HepG2 (cell line): ENCODE results near the gene SLC35G2. TPM values are rescaled to one million over a fixed set of nuclear protein-coding genes. Genes with fewer than 3 reads are reported as not detected.

Source experiments
- ATAC-seq: fragments of 200-7000 bp; cut with Tn5 transposase; 3 replicates; pipeline ENCODE4 v1.9.1; 2020; ENCODE audit warnings: mild to moderate bottlenecking, moderate library complexity
- BruUV-seq: library from RNA; stranded (reverse); fragments of 400-500 nt; replicated peaks from 2 replicates; lab custom pipeline; 2021; lab: Mats Ljungman, UMichigan
- CTCF ChIA-PET: fragments of 300-600 bp; formaldehyde crosslinking; extraction: SDS; loops from one replicate; lab custom pipeline; 2021; ENCODE audit warnings: low total read pairs, inconsistent platforms, low intra/inter-chr PET ratio; lab: Yijun Ruan, JAX
- POLR2A ChIA-PET: fragments of 350-600 bp; sonication (Branson Sonifier 250); formaldehyde crosslinking; loops from one replicate; lab custom pipeline; 2020; ENCODE audit warnings: antibody characterized with exemption, inconsistent platforms; lab: Yijun Ruan, JAX
- DNase-seq: peaks from one replicate; pipeline ENCODE4 v3.0.0-alpha.2; 2015; ENCODE audit warnings: low spot score
- FAIRE-seq: peaks from 3 replicates; lab custom pipeline; 2011; peaks lifted over from hg19 to GRCh38; lab: Jason Lieb, UNC
- H2AFZ ChIP-seq: one replicate; pipeline ENCODE4 v1.6.1; 2011; ENCODE audit warnings: low read length, inconsistent platforms
- H3K27ac ChIP-seq: fragments of 300-600 bp; 3 replicates; pipeline ENCODE4 v1.8.0; 2011; ENCODE audit warnings: mixed run types, mild to moderate bottlenecking, mixed read lengths, low read length, inconsistent platforms; ENCODE audit not compliant: insufficient read depth; ENCODE audit errors: extremely low read length
- H3K27me3 ChIP-seq, 2 experiments: fragments of 200-600 bp in 1 of 2; 2 replicates in 1 of 2; 3 replicates in 1 of 2; pipeline versions ENCODE4 v1.6.0 to v1.8.0; 2011; ENCODE audit warnings: low read length in 2 of 2, mild to moderate bottlenecking in 2 of 2, moderate library complexity in 2 of 2, inconsistent platforms in 1 of 2; ENCODE audit not compliant: insufficient read depth in 2 of 2, control insufficient read depth in 1 of 2
- H3K36me3 ChIP-seq, 2 experiments: fragments of 200-600 bp in 1 of 2; replicated peaks in 1 of 2; 2 replicates in 1 of 2; 3 replicates in 1 of 2; pipeline versions ENCODE4 v1.5.1 to v1.8.0; 2011; ENCODE audit warnings: low read length in 2 of 2, inconsistent platforms in 1 of 2; ENCODE audit not compliant: insufficient read depth in 2 of 2, control insufficient read depth in 1 of 2
- H3K4me1 ChIP-seq: 2 replicates; pipeline ENCODE4 v1.5.1; 2012; ENCODE audit warnings: low read length, inconsistent platforms; ENCODE audit not compliant: insufficient read depth
- H3K4me2 ChIP-seq: 2 replicates; pipeline ENCODE4 v1.6.0; 2011; ENCODE audit warnings: low read depth, low read length, inconsistent platforms
- H3K4me3 ChIP-seq, 3 experiments: fragments of 200-600 bp in 1 of 3; sonication (generic), shearing (Covaris generic) in 1 of 3; replicated peaks in 1 of 3; 2 replicates each; pipeline ENCODE4 v1.5.1; 2011 to 2016; ENCODE audit warnings: low read length in 3 of 3, inconsistent platforms in 2 of 3, low read depth in 2 of 3, mild to moderate bottlenecking in 2 of 3, control low read depth in 1 of 3, mixed read lengths in 1 of 3; ENCODE audit not compliant: insufficient read depth in 1 of 3
- H3K79me2 ChIP-seq: one replicate; pipeline ENCODE4 v1.6.1; 2011; ENCODE audit warnings: low read length, inconsistent platforms; ENCODE audit not compliant: insufficient read depth
- H3K9ac ChIP-seq: 2 replicates; pipeline ENCODE4 v1.6.0; 2011; ENCODE audit warnings: mild to moderate bottlenecking, low read depth, low read length, inconsistent platforms; ENCODE audit not compliant: insufficient read depth
- H3K9me3 ChIP-seq: 2 replicates; pipeline ENCODE4 v1.5.1; 2012; ENCODE audit warnings: mild to moderate bottlenecking, low read length
- H4K20me1 ChIP-seq: 2 replicates; pipeline ENCODE4 v1.6.0; 2011; ENCODE audit warnings: inconsistent platforms, mild to moderate bottlenecking, low read length, moderate library complexity; ENCODE audit not compliant: insufficient read depth
- ATAD3A ChIP-seq: sonication (generic); formaldehyde crosslinking; IDR thresholded peaks from 2 replicates; pipeline ENCODE4 v1.4.0; 2020; ENCODE audit warnings: missing genetic modification reagents
- ATF6 ChIP-seq: sonication (generic); formaldehyde crosslinking; conservative IDR thresholded peaks from 2 replicates; pipeline ENCODE4 v1.4.0; 2020; ENCODE audit warnings: missing genetic modification reagents
- ATF7 ChIP-seq, 2 experiments: fragments of 450-650 bp in 1 of 2; sonication (generic) in 1 of 2; formaldehyde crosslinking in 1 of 2; IDR thresholded peaks; 2 replicates each; pipeline versions ENCODE4 v1.4.0 to v1.6.1; 2016 to 2020; ENCODE audit warnings: antibody characterized with exemption in 1 of 2, mild to moderate bottlenecking in 1 of 2, missing genetic modification reagents in 1 of 2
- BORCS8-MEF2B ChIP-seq: sonication (generic); formaldehyde crosslinking; IDR thresholded peaks from 2 replicates; pipeline ENCODE4 v1.8.0; 2022; ENCODE audit warnings: mild to moderate bottlenecking, missing genetic modification reagents
- CHD4 ChIP-seq: fragments of 200-600 bp; sonication (generic); IDR thresholded peaks from 2 replicates; pipeline ENCODE4 v1.7.0; 2017; ENCODE audit warnings: mild to moderate bottlenecking, low read length, borderline replicate concordance
- FOXA3 ChIP-seq: IDR thresholded peaks from 2 replicates; pipeline ENCODE4 v1.6.1; 2016; ENCODE audit warnings: missing genetic modification reagents, missing compliant biosample characterization
- FOXO4 ChIP-seq: sonication (generic); formaldehyde crosslinking; conservative IDR thresholded peaks from 2 replicates; pipeline ENCODE4 v1.8.1; 2023; ENCODE audit warnings: missing genetic modification reagents
- HMG20A ChIP-seq: IDR thresholded peaks from 2 replicates; pipeline ENCODE4 v1.6.1; 2016; ENCODE audit warnings: borderline replicate concordance
- KDM3A ChIP-seq: IDR thresholded peaks from 2 replicates; pipeline ENCODE4 v1.6.1; 2018; ENCODE audit warnings: low read depth, missing compliant biosample characterization
- MXD1 ChIP-seq: sonication (generic); formaldehyde crosslinking; IDR thresholded peaks from 2 replicates; pipeline ENCODE4 v1.4.0; 2020; ENCODE audit warnings: mild to moderate bottlenecking, missing genetic modification reagents
- NCOA1 ChIP-seq: sonication (generic); formaldehyde crosslinking; IDR thresholded peaks from 2 replicates; pipeline ENCODE4 v1.9.0; 2021; ENCODE audit warnings: missing genetic modification reagents
- RARG ChIP-seq: sonication (generic); formaldehyde crosslinking; IDR thresholded peaks from 2 replicates; pipeline ENCODE4 v1.4.0; 2020; ENCODE audit warnings: low read depth, mild to moderate bottlenecking, missing genetic modification reagents
- SP140L ChIP-seq: sonication (generic); formaldehyde crosslinking; IDR thresholded peaks from 2 replicates; pipeline ENCODE4 v1.4.0; 2020; ENCODE audit warnings: missing genetic modification reagents, borderline replicate concordance
- SYNCRIP ChIP-seq: fragments of 200-400 bp; formaldehyde crosslinking; IDR thresholded peaks from 2 replicates; pipeline ENCODE4 v1.6.1; 2018; ENCODE audit warnings: mild to moderate bottlenecking, low read depth, low read length; ENCODE audit not compliant: insufficient read depth
- ZFP90 ChIP-seq: sonication (generic); formaldehyde crosslinking; IDR thresholded peaks from 2 replicates; pipeline ENCODE4 v1.8.0; 2022; ENCODE audit warnings: missing genetic modification reagents, mild to moderate bottlenecking, inconsistent platforms, borderline replicate concordance
- ZNF367 ChIP-seq: sonication (generic); formaldehyde crosslinking; IDR thresholded peaks from 2 replicates; pipeline ENCODE4 v1.4.0; 2020; ENCODE audit warnings: missing genetic modification reagents, borderline replicate concordance
- ZNF446 ChIP-seq: sonication (generic); formaldehyde crosslinking; IDR thresholded peaks from 2 replicates; pipeline ENCODE4 v1.5.0; 2020; ENCODE audit warnings: mild to moderate bottlenecking, missing genetic modification reagents
- ZNF543 ChIP-seq: sonication (generic); formaldehyde crosslinking; IDR thresholded peaks from 2 replicates; pipeline ENCODE4 v1.4.0; 2020; ENCODE audit warnings: mild to moderate bottlenecking, missing genetic modification reagents
- ZNF570 ChIP-seq: sonication (generic); formaldehyde crosslinking; IDR thresholded peaks from 2 replicates; pipeline ENCODE4 v1.4.0; 2020; ENCODE audit warnings: mild to moderate bottlenecking, missing genetic modification reagents, borderline replicate concordance
- ZNF784 ChIP-seq: sonication (generic); formaldehyde crosslinking; IDR thresholded peaks from 2 replicates; pipeline ENCODE4 v1.5.1; 2020; ENCODE audit warnings: missing genetic modification reagents, mild to moderate bottlenecking, borderline replicate concordance
- ZNF878 ChIP-seq: sonication (generic); formaldehyde crosslinking; IDR thresholded peaks from 2 replicates; pipeline ENCODE4 v1.8.1; 2023; ENCODE audit warnings: mild to moderate bottlenecking, missing genetic modification reagents, moderate library complexity
- WGBS: methylation state at CpG from one replicate; pipeline ENCODE4 v1.1.6; 2017; ENCODE audit warnings: low lambda C conversion rate; 5-methylcytosine and 5-hydroxymethylcytosine counted together
- in situ Hi-C: cut with HindIII; loops from 2 replicates; pipeline ENCODE4 v1.10.0; 2017; ENCODE audit warnings: low pct_unique_long_range_greater_than_20kb; ENCODE audit not compliant: extremely low pct_ligation_motif_present
- intact Hi-C: fragments of 100-400 bp; cut with micrococcal nuclease; formaldehyde crosslinking; loops from one replicate; pipeline ENCODE4 v1.10.0; 2022; ENCODE audit not compliant: unreplicated experiment
- polyA plus RNA-seq, 8 experiments: library from polyadenylated mRNA; depleted of rRNA in 3 of 8; stranded (reverse) in 7 of 8; unstranded in 1 of 8; fragments of >200 nt; fragmentation: Illumina TruSeq in 4 of 8; extraction: Trizol in 4 of 8; gene quantifications; 2 replicates each; pipeline versions ENCODE4 v1.2.1 to v1.2.3, GENCODE V29; 2011 to 2016; ENCODE audit warnings: low read depth in 4 of 8, missing spikeins in 1 of 8, mixed read lengths in 1 of 8; ENCODE audit not compliant: insufficient read depth in 1 of 8
- total RNA-seq, 5 experiments: library from RNA; depleted of rRNA; stranded (reverse); fragments of >200 nt; fragmentation: Illumina TruSeq; extraction: Trizol; gene quantifications; 2 replicates each; pipeline ENCODE4 v1.2.3, GENCODE V29; 2016; ENCODE audit warnings: low read depth in 1 of 5

SLC35G2 gene
- total and polyA plus RNA-seq, 2 of the 13 experiments (the other 11 are each of a cell fraction or from before 2014, with no cell fraction given) = 7.6 to 10.3 TPM

GRCh38 chr3:136787349-136787748, 31.6 kb upstream of the SLC35G2 start (continued):
- TF ChIP-seq SYNCRIP (no peak), ZNF570 (no peak), ZNF543 (CRISPR knock-in tag) (no peak), CHD4 (no peak), ATAD3A (CRISPR knock-in tag) (no peak), ZNF878 (CRISPR knock-in tag) (no peak), RARG (no peak)

GRCh38 chr3:136788154-136788553, 30.8 kb upstream of the SLC35G2 start:
- no peak overlapping the region for H3K4me2 ChIP-seq
- no TSS peak for BruUV-seq
- H2AFZ ChIP-seq = no peak overlapping the region
- H3K9ac ChIP-seq = no peak overlapping the region
- ChIA-PET CTCF (no interaction called here), POLR2A (no interaction called here)
- H3K9me3 ChIP-seq = no peaks in the 10 kb centered on the region
- no peaks in the 10 kb centered on the region for H4K20me1 ChIP-seq
- 78% methylated on average over 1 of the region's 1 CpG for WGBS
- no peaks in the 10 kb centered on the region for H3K36me3 ChIP-seq
- FAIRE-seq = no peak
- H3K27ac ChIP-seq = no peak overlapping the region
- H3K4me3 ChIP-seq = no peak overlapping the region
- DNase-seq = no peak
- no peak for ATAC-seq
- intact Hi-C loops (no loop called here), in situ Hi-C loops (no loop called here)
- peaks cover 17% of the 10 kb centered on the region for H3K4me1 ChIP-seq
- H3K27me3 ChIP-seq = no peaks in the 10 kb centered on the region
- no peaks in the 10 kb centered on the region for H3K79me2 ChIP-seq
- TF ChIP-seq NCOA1 (CRISPR knock-in tag) = no peak
- no peak for TF ChIP-seq ZNF784
- no peak for TF ChIP-seq ZFP90 (CRISPR knock-in tag)
- no peak for TF ChIP-seq MXD1
- TF ChIP-seq ZNF446 (CRISPR knock-in tag) = no peak
- TF ChIP-seq ZNF367 (CRISPR knock-in tag) = no peak
- TF ChIP-seq HMG20A (CRISPR knock-in tag) = no peak
- no peak for TF ChIP-seq KDM3A (CRISPR knock-in tag)
- no peak for TF ChIP-seq ATF6
- no peak for TF ChIP-seq FOXO4
- TF ChIP-seq BORCS8-MEF2B = no peak
- no peak for TF ChIP-seq ATF7 (IDR thresholded peaks at IDR 0.05)
- no peak for TF ChIP-seq ATF7 (CRISPR knock-in tag; IDR thresholded peaks at IDR 0.05)
- no peak for TF ChIP-seq SP140L (CRISPR knock-in tag)
- no peak for TF ChIP-seq FOXA3 (CRISPR knock-in tag)
